GM21723 (cell line): ENCODE results near the gene IRF2BP2.

ENCODE experiments used
- ATAC-seq: cut with Tn5 transposase; IDR thresholded peaks from one replicate; pipeline ENCODE4 v1.9.1; 2021; ENCODE audit warnings: mild to moderate bottlenecking, moderate library complexity; ENCODE audit not compliant: unreplicated experiment

The IRF2BP2 gene

GRCh38 chr1:234610061-234610665, at the start of gene IRF2BP2:
IRF2BP2 (minus strand) TSS chr1:234610178; CDS start chr1:234609494, 684 bp downstream.
- peak; percentile 15 for ATAC-seq

DNA sequence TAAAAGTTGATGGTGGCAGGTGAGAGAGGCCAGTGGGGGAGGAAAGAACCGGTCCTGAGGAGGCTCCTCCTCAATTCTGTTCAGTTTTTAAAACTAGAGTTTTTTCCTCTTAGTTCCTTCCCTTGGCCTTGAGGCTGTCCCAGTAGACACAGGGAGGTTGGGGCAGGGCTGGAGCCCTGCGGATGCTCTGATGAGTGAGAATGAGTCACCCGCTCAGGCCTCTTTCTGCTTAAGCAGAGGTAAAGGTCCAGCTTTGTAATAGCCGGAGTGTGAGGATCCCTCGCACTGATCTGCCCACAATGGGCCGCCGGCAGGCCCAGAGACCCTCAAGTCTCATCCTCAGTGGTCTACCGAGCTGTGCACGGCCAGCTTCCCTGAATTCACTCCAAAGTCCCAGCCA, 49.6 kb upstream of the IRF2BP2 start:
- ATAC-seq, result no peak

- ATAC-seq, result no peak
These were observed 48.2 kb upstream of the IRF2BP2 start for GRCh38 chr1:234658138-234658537.

- peak; percentile 59 for ATAC-seq
These were observed 47.1 kb upstream of the IRF2BP2 start for GRCh38 chr1:234656944-234657654.

GRCh38 chr1:234656070-234656895, 46.3 kb upstream of the IRF2BP2 start:
- no peak for ATAC-seq

DNA sequence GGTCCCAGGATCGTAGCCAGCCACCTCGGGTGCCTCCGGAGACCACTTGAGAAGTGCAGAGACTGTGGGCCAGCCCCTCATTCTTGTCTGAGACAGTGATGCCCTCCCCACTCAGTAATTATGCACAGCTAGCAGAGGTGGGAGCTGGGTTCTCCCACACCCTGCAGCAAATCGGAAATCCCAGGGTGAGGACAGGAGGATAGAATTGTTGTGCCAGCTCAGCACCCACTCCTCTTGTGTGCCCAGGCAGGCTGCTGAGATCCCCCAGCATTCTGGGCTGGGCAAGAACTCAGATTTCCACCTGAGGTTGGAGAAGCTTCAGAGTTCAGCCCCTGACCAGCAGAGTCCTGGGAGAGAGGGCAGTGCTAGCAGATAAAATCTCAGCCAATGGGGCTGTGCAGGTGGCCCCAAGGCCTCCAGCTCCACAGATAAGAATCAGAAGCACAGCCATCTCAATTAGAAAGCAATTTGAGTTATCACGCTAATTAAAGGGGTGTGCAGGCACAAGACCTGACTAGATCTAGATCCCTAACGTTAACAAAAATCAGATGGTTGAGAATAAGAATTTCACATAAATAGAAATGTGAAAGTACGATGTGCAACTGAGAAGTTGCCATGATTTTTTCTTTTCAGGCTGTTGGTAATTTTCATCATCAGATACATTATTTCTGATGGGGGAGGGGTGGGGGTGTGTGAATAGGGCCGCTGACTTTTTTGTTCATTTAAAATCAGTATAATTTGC, 45.5 kb upstream of the IRF2BP2 start:
- ATAC-seq, result no peak

DNA sequence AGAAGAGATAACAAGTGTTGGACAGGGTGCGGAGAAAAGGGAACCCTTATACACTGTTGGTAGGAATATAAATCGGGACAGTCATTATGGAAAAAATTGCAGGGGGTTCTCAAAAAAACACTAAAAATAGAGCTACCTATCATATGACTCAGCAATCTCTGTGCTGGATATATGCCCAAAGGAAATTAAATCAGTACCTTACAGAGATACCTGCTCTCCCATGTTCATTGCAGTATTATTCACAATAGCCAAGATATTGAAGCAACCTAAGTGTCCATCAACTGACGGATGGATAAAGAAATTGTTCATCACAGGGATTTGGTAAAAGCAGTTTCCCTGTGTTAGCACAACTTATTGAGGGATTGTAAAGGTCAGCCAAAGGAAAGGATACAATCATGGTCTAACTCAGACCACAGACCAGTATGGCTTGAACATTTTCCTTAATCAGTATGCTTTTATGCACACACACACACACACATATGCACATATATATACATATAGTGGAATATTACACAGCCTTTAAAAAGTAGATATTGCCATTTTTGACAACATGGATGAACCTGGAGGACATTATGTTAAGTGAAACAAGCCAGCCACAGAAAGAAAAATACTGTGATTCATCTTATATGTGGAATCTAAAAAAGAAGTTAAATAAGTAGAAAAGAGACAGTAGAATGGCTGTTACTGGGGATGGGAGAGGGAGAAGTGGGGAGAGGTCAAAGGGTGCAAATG, 44.2 kb upstream of the IRF2BP2 start:
- ATAC-seq, result no peak

DNA sequence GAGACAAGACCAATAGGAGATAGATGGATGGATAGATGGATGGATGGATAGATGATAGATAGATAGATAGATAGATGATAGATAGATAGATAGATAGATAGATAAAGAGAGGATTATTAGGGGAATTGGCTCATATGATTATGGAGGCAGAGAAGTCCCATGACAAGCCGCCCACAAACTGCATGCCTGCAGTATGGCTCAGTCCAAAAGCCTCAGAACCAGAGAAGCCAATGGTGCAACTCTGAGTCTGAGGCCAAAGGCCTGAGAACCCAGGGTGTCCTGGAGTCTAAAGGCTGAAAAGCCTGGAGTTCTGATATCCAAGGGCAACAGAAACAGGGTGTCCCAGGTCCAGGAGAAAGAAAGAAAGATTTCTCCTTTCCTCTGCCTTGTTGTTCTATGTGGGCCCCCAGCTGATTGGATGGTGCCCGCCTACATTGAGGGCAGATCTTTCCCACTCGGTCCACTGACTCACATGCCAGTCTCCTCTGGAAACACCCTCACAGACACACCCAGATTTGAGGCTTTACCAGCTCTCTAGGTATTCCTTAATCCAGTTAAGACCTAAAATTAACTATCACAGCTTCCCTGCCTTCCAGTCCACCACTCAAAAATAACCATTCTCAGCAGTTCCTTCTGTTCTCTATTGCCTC, 39.6 kb upstream of the IRF2BP2 start:
- no peak for ATAC-seq

- ATAC-seq, result no peak
These were observed 37.8 kb upstream of the IRF2BP2 start for GRCh38 chr1:234647758-234648157.

GRCh38 chr1:234647245-234647644, 37.3 kb upstream of the IRF2BP2 start:
- no peak for ATAC-seq

DNA sequence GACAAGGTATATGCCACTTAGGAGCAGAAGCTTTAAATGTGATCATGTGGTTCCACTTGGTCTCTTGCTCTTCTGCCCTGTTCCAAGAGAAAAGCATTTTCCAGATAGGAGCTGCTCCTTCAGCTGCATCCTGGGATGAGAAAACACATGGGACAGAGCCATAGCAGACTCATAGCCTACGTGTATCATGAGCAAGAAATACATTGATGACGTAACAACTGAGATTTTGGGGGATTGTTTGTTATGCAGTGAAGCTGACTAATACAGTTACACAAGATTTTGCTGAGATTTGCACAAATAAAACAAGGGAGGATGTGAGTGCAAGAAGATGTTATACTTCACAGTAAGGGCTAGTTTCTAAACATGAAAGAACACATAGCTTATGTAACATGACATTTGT, 36.0 kb upstream of the IRF2BP2 start:
- ATAC-seq, result no peak

DNA sequence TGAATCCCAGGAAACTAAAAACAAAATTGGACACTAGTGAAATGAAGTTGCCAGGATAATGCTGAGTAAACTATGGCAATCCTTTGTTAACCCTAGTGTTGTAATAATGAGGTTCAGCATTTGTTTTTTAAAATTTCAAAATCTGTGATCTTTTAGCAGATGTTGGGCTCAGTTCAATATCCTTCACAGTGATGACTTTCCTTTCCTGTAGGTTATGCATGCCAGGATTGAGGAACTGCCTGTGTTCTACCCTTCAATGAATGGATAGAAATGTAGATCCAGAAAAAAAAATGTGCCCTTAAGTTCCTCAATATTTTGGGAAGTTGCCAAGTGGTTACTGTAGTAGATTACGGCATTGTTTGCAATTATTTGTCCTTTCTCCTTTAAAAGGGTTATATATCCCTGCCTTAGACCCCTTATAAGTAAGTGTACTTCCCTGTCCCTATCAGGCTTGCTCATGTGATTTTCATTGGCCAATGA, 35.5 kb upstream of the IRF2BP2 start:
- no peak for ATAC-seq

DNA sequence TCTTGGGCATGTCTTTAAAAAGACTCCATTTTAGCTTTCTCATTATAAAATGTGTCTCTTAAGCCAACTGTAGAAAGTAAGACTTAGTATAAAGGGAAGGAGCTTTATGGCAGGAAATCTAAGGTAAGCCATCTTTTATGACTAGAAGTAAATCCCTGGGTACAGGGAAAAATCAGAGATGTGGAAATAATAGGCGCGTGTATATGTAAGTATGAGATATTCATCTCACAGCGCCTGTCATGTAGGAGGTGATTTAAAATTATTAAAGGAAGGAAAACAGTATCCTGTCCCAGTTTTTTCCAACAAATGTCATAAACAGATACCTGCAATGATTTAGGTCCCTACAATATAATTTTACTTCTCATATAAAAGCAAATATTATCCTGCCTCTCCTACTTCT, 35.0 kb upstream of the IRF2BP2 start:
- no peak for ATAC-seq

DNA sequence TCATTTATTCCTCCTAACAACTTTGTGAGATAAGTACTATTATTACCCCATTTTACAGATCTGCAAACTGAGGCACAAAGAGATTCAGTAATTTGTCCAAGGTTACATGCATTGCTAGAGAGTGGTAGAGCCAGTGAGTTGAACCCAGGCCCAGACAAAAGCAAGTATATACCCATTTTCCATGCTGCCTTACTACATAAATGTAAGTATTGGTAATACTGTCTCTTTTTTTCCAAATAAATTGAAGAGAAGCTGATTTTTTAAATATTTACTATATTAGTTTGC, 33.8 kb upstream of the IRF2BP2 start:
- no peak for ATAC-seq

- no peak for ATAC-seq
These were observed 33.3 kb upstream of the IRF2BP2 start for GRCh38 chr1:234643111-234643849.

DNA sequence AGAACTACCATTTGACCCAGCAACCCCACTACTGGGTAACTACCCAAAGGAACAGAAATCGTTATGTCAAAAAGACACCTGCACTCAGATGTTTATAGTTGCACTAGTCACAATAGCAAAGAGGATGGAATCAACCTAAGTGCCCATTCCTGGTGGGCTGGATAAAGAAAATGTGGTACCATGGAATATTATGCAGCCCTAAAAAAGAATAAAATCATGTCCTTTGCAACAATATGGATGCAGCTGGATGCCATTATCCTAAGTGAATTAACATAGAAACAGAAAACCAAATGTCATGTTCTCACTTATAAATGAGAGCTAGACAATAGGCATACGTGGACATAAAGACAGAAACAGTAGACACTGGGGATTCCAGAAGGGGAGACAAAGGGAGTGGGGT, 32.5 kb upstream of the IRF2BP2 start:
- ATAC-seq, result no peak

DNA sequence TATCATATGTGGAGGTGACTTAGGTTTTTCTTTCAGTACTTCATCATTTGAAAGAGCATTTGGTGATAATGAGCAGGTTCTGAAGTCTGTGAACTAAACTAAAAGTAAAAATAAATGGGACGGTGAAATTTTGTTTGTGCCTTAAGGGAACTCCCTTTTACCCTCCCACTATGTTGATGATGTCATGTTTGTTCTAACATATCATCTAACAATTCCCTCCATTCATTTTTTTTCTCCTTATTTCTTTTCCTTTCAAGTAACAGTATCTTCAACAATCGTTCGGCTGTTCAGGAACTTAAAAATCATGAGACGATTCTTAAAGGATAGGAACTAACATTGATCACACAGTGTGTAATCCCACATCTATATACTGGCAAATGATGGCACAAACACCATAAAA, 30.0 kb upstream of the IRF2BP2 start:
- no peak for ATAC-seq

GRCh38 chr1:234638832-234639799, 29.1 kb upstream of the IRF2BP2 start:
- ATAC-seq, result no peak
